Measurements from ENCODE around the gene GALNT1. TPM values are rescaled to one million over a fixed set of nuclear protein-coding genes. Genes with fewer than 3 reads are reported as not detected.

GALNT1 gene
- total RNA-seq, 4 donors from 2014 or later: 47.6 to 129 (median 73.5) TPM

- no peak for DNase-seq
- no peak for TF ChIP-seq POLR2A (IDR thresholded peaks at IDR 0.05)
- TF ChIP-seq CTCF (IDR thresholded peaks at IDR 0.05): no peak
- WGBS, 2 donors: 44 to 45% methylated on average over 8 of the region's 8 CpGs
- peaks cover 0 to 7% (median 0%) of the 10 kb centered on the region in 3 donors for H3K4me1 ChIP-seq
- H3K27me3 ChIP-seq: no peaks in the 10 kb centered on the region
- H3K27ac ChIP-seq: no peak overlapping the region
- H3K36me3 ChIP-seq: peaks cover 0 to 77% (median 6%) of the 10 kb centered on the region in 3 donors
- no peaks in the 10 kb centered on the region for H3K9me3 ChIP-seq
- intact Hi-C loops (cut with DNase I): no loop called here
- H3K4me3 ChIP-seq: no peak overlapping the region
These were observed 114.3 kb downstream of the GALNT1 start for GRCh38 chr18:35695803-35696202.

- Histone ChIP-seq H3K9me3 (no peaks in the 10 kb centered on the region), H3K36me3 (peaks cover 0 to 75% (median 6%) of the 10 kb centered on the region in 3 donors), H3K27me3 (no peaks in the 10 kb centered on the region), H3K4me1 (peaks cover 0 to 7% (median 0%) of the 10 kb centered on the region in 3 donors), H3K27ac (no peak overlapping the region), H3K4me3 (no peak overlapping the region)
- intact Hi-C loops (cut with DNase I): no loop called here
- 80 to 84% methylated on average over 3 of the region's 3 CpGs for WGBS, 2 donors
- no peak for TF ChIP-seq POLR2A (IDR thresholded peaks at IDR 0.05)
- no peak for TF ChIP-seq CTCF (IDR thresholded peaks at IDR 0.05)
- no peak for DNase-seq
These were observed 114.8 kb downstream of the GALNT1 start for GRCh38 chr18:35696307-35696706.

GRCh38 chr18:35697869-35698268, 116.3 kb downstream of the GALNT1 start:
- no peak for DNase-seq
- Histone ChIP-seq H3K27me3 (no peaks in the 10 kb centered on the region), H3K36me3 (peaks cover 0 to 61% (median 6%) of the 10 kb centered on the region in 3 donors), H3K4me1 (peaks cover 0 to 10% (median 0%) of the 10 kb centered on the region in 3 donors), H3K4me3 (no peak overlapping the region), H3K9me3 (no peaks in the 10 kb centered on the region), H3K27ac (no peak overlapping the region)
- no peak for TF ChIP-seq CTCF (IDR thresholded peaks at IDR 0.05)
- no peak for TF ChIP-seq POLR2A (IDR thresholded peaks at IDR 0.05)
- WGBS, 2 donors: 49 to 76% methylated on average over 4 to 5 of the region's 7 CpGs
- intact Hi-C loops (cut with DNase I): no loop called here

- Histone ChIP-seq H3K4me3 (no peak overlapping the region), H3K27ac (peak overlapping the region in 1 of 4 donors; percentile 1), H3K36me3 (peaks cover 0 to 76% (median 0%) of the 10 kb centered on the region in 3 donors), H3K4me1 (peaks cover 0 to 7% (median 0%) of the 10 kb centered on the region in 3 donors), H3K27me3 (no peaks in the 10 kb centered on the region), H3K9me3 (no peaks in the 10 kb centered on the region)
- intact Hi-C loops (cut with DNase I): no loop called here
- TF ChIP-seq CTCF (IDR thresholded peaks at IDR 0.05): no peak
- no peak for TF ChIP-seq POLR2A (IDR thresholded peaks at IDR 0.05)
- no peak for DNase-seq
These were observed 121.6 kb downstream of the GALNT1 start for GRCh38 chr18:35703043-35703688.

GRCh38 chr18:35705988-35706387, 124.4 kb downstream of the GALNT1 start:
- peaks cover 0 to 7% (median 0%) of the 10 kb centered on the region in 3 donors for H3K4me1 ChIP-seq
- H3K4me3 ChIP-seq: no peak overlapping the region
- peaks cover 0 to 73% (median 0%) of the 10 kb centered on the region in 3 donors for H3K36me3 ChIP-seq
- TF ChIP-seq CTCF (IDR thresholded peaks at IDR 0.05): no peak
- no peak for TF ChIP-seq POLR2A (IDR thresholded peaks at IDR 0.05)
- H3K27me3 ChIP-seq: no peaks in the 10 kb centered on the region
- 90 to 95% methylated on average over 10 of the region's 10 CpGs for WGBS, 2 donors
- no peak for DNase-seq
- H3K27ac ChIP-seq: no peak overlapping the region
- no peaks in the 10 kb centered on the region for H3K9me3 ChIP-seq
- intact Hi-C loops (cut with DNase I): no loop called here

All from esophagus squamous epithelium (tissue), 5 donors.